ENCODE results near the gene SMNDC1.
A peak's percentile ranks its signal among the peaks of the same experiment; 100 is the strongest.
"Not testable (repeated sequence)": the region's sequence is repeated elsewhere in the genome, so short reads cannot be mapped to it uniquely, and the experiment has no call there.

Gene SMNDC1

DNA sequence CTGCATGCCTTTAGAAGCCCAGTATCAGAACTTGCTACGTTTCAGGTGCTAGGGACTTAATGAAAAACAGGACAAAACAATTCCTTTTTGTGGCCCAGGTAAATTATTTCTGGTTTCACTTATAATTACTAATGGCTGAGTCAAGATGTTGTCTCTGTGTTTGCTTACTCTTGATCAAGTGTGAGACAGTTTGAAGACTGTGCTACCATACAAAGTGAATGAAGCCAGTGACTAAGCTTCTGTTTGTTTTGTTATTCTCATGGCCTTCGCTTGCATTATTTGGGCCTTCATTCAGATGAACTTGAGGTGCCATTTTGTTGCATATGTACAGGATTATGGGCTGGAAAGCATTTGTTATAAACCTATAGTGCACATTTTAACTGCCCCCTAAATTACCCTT is 17.9 kb downstream of the SMNDC1 start:
- Mint-ChIP-seq H3K4me1 (no peaks in the 10 kb centered on the region), H3K36me3 (peaks cover 29% of the 10 kb centered on the region), H3K4me3 (no peak overlapping the region), H3K27ac (no peak overlapping the region), H3K27me3 (no peaks in the 10 kb centered on the region), H3K9me3 (no peaks in the 10 kb centered on the region)
- no peak for DNase-seq
- CTCF ChIA-PET = no interaction called here

DNA sequence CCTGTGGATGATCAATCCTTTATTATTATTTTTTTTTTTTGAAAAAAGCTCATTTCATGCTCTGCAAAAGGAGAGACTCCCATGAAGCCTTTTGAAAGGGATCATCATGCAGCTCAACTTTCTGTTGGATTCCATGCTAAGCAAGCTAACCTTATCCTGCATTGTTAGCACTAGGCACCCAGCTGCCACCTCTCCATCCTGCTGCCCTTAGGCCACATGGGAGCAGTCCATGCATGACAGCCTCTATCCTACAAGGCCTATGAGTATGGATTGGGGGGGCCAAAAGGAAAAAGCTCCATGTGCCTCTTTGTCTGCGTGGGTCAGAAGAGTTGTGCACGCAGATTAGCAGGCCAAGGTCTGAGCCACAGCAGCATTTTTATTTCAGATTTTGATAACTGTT is 19.2 kb downstream of the SMNDC1 start:
- Mint-ChIP-seq H3K27ac (no peak overlapping the region), H3K9me3 (no peaks in the 10 kb centered on the region), H3K27me3 (no peaks in the 10 kb centered on the region), H3K4me3 (no peak overlapping the region), H3K36me3 (peaks cover 32% of the 10 kb centered on the region), H3K4me1 (no peaks in the 10 kb centered on the region)
- CTCF ChIA-PET = interaction anchor here (0.7 to 1.0 kb wide), 3 partner anchors 10 to 149 kb away, joined by 3 read pairs; no protein-coding TSS in a partner anchor
- DNase-seq = no peak

- Mint-ChIP-seq H3K36me3 (peaks cover 29% of the 10 kb centered on the region), H3K4me1 (peaks cover 2% of the 10 kb centered on the region), H3K9me3 (no peaks in the 10 kb centered on the region), H3K27me3 (no peaks in the 10 kb centered on the region), H3K4me3 (no peak overlapping the region), H3K27ac (no peak overlapping the region)
- CTCF ChIA-PET = interaction anchor here (1.4 kb wide), 1 partner anchor 400 kb away, joined by 4 read pairs; no protein-coding TSS in a partner anchor
- no peak for DNase-seq
Observed at GRCh38 chr10:110284262-110284661, 20.5 kb downstream of the SMNDC1 start.

GRCh38 chr10:110279407-110279986 is 25.2 kb downstream of the SMNDC1 start:
- peaks cover 12% of the 10 kb centered on the region for H3K4me1 Mint-ChIP-seq
- no peaks in the 10 kb centered on the region for H3K9me3 Mint-ChIP-seq
- H3K27me3 Mint-ChIP-seq = no peaks in the 10 kb centered on the region
- H3K27ac Mint-ChIP-seq = no peak overlapping the region
- no peak overlapping the region for H3K4me3 Mint-ChIP-seq
- CTCF ChIA-PET = interaction anchor here (0.6 to 3.6 kb wide), 23 partner anchors 10 to 395 kb away, joined by 3 to 61 read pairs (median 4); partner anchors contain the start of gene MXI1
- peak; percentile 59 for DNase-seq
- H3K36me3 Mint-ChIP-seq = peaks cover 20% of the 10 kb centered on the region

DNA sequence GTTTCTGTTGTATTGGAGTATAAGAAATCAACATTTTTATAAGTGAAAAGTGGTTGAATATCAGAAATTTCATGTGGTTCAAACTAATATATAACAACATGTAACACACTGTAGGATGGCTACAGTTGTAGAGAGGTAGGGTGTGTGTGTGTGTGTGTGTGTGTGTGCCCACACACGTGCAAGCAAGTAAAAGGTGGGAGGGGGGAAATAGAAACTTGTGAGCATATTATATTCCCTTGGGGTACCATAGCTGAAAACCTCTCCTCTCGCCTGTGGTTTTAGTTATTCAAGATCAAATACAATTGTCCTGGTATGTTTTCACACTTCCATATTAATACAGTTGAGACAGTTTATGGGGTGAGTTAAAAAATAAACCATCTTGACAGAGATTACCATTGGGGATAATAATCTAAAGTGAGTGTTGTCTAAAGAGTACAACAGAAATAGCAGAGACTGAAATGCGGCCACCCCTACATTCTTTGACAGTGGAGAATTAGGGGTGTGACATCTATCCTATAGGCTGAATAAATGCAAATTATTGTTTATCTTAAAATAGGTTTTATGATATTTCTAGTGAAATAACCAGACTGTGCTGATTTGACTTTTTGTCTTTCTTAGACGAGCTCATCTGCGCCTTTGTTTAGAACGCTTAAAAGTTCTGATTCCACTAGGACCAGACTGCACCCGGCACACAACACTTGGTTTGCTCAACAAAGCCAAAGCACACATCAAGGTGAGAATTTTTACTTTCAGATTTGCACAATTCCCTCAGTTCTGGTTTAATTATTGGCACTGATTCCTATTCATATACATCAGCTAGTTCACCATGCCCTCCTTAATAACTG is 25.9 kb downstream of the SMNDC1 start:
- peaks cover 16% of the 10 kb centered on the region for H3K36me3 Mint-ChIP-seq
- peaks cover 18% of the 10 kb centered on the region for H3K4me1 Mint-ChIP-seq
- CTCF ChIA-PET = interaction anchor here (0.6 to 3.6 kb wide), 26 partner anchors 10 to 395 kb away, joined by 3 to 61 read pairs (median 4); partner anchors contain the start of gene MXI1
- H3K9me3 Mint-ChIP-seq = no peaks in the 10 kb centered on the region
- H3K27me3 Mint-ChIP-seq = no peaks in the 10 kb centered on the region
- H3K27ac Mint-ChIP-seq = no peak overlapping the region
- DNase-seq = no peak
- H3K4me3 Mint-ChIP-seq = no peak overlapping the region

- Mint-ChIP-seq H3K27ac (no peak overlapping the region), H3K27me3 (no peaks in the 10 kb centered on the region), H3K9me3 (no peaks in the 10 kb centered on the region), H3K4me3 (no peak overlapping the region), H3K36me3 (peaks cover 16% of the 10 kb centered on the region), H3K4me1 (peaks cover 24% of the 10 kb centered on the region)
- DNase-seq = no peak
- CTCF ChIA-PET = interaction anchor here (2.0 to 3.6 kb wide), 2 partner anchors 138 to 141 kb away, joined by 13 to 61 read pairs; no protein-coding TSS in a partner anchor
Observed at GRCh38 chr10:110277591-110277990, 27.1 kb downstream of the SMNDC1 start.

DNA sequence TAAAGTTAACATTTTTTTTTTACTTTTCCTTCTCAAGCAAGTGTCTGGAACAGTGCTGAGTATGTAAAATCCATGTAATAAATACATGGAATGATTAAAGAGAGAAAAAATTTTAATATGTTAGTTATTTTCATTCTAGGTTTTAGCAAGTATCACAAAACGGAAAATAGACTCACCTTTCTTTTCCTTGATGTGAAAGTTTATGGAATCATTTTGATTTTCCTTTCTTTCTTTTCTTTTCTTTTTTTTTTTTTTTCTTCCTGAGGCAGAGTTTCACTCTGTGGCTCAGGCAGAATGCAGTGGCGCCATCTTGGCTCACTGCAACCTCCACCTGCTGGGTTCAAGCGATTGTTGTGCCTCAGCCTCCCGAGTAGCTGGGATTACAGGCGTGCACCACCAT is 28.1 kb downstream of the SMNDC1 start:
- Mint-ChIP-seq H3K4me3 (no peak overlapping the region), H3K27me3 (no peaks in the 10 kb centered on the region), H3K27ac (no peak overlapping the region), H3K4me1 (peaks cover 24% of the 10 kb centered on the region), H3K36me3 (peaks cover 15% of the 10 kb centered on the region), H3K9me3 (no peaks in the 10 kb centered on the region)
- DNase-seq = no peak
- CTCF ChIA-PET = no interaction called here

DNA sequence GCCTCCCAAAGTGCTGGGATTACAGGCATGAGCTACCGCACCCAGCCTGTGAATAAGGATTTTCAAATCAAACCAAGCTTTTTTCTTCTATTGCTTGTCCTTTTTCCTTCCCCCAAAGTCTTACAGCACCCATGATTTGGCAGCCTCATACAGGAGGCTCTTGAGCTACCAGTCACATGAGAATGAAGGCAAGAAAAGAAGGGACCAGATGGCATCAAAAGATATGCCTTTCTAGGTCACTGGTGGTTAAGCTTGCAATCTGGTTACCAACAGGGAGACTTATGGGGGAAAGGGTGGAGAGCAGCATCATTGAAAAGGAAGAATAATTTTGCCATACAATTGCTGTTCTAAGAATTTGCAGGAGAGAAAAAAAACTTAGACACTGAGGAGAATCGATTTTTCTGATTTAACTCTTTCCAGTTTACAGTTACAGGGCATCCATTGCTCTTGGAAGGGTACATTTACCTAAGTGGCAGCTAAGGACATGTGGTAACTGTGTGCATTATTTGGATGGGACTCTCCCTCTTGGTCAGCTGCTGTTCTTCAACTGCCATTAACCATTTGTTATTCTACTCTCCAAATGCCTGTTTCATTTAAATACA is 29.5 kb downstream of the SMNDC1 start:
- Mint-ChIP-seq H3K27me3 (no peaks in the 10 kb centered on the region), H3K9me3 (no peaks in the 10 kb centered on the region), H3K36me3 (peaks cover 8% of the 10 kb centered on the region), H3K27ac (no peak overlapping the region), H3K4me3 (no peak overlapping the region), H3K4me1 (peaks cover 24% of the 10 kb centered on the region)
- no peak for DNase-seq
- CTCF ChIA-PET = interaction anchor here (0.9 to 2.2 kb wide), 3 partner anchors 51 to 134 kb away, joined by 3 to 7 read pairs (median 6); partner anchors contain the start of gene MXI1

DNA sequence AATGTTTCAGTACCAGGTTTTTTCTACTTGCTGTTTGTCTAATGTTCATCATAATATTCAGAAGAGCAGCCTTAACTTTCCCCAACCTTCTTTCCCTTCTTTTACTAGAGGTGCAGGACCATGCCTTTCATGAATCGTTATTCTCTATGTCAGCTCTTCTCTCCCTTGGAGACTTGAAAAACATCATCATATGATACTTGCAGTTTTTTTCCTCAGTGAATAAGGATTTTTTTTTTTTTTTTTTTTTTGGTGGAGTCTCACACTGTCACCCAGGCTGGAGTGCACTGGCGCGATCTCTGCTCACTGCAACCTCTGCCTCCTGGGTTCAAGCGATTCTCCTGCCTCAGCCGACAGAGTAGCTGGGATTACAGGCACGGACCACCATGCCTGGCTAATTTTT is 30.1 kb downstream of the SMNDC1 start:
- DNase-seq = no peak
- Mint-ChIP-seq H3K9me3 (no peaks in the 10 kb centered on the region), H3K27me3 (no peaks in the 10 kb centered on the region), H3K36me3 (peaks cover 8% of the 10 kb centered on the region), H3K27ac (no peak overlapping the region), H3K4me1 (peaks cover 25% of the 10 kb centered on the region), H3K4me3 (no peak overlapping the region)
- CTCF ChIA-PET = interaction anchor here (1.9 to 2.2 kb wide), 2 partner anchors 68 to 133 kb away, joined by 6 to 7 read pairs; partner anchors contain the start of gene MXI1

DNA sequence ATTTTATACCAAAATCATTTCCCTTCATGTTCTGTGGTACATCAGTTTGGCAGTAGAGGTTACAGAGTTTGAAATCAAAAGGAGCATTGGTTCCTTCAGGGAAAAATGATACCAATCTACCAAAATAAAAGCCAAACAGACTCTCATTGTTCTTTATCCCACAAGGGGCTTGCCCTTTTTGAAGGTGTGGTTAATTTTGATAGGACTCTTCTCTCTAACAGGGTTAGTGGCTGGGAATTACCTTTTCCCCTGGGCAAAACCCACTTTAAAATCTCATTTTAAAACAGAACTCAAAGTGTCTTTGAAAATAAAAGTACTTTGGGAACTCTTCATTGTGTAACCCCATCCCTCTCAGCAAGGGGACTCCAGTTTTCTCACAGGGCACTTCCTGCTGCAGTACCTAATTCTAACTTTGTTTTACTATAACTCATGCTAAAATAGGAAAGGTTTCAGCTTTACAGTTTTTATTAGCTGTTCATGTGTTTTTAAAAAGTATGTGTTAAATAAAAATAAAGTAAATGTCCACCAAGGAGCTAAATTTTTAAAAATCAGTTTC is 30.6 kb downstream of the SMNDC1 start:
- CTCF ChIA-PET = interaction anchor here (1.3 to 2.2 kb wide), 3 partner anchors 67 to 390 kb away, joined by 3 to 7 read pairs (median 6); partner anchors contain the start of gene MXI1
- no peaks in the 10 kb centered on the region for H3K27me3 Mint-ChIP-seq
- no peak overlapping the region for H3K4me3 Mint-ChIP-seq
- no peaks in the 10 kb centered on the region for H3K9me3 Mint-ChIP-seq
- H3K36me3 Mint-ChIP-seq = peaks cover 4% of the 10 kb centered on the region
- H3K4me1 Mint-ChIP-seq = peaks cover 27% of the 10 kb centered on the region
- H3K27ac Mint-ChIP-seq = no peak overlapping the region
- no peak for DNase-seq

DNA sequence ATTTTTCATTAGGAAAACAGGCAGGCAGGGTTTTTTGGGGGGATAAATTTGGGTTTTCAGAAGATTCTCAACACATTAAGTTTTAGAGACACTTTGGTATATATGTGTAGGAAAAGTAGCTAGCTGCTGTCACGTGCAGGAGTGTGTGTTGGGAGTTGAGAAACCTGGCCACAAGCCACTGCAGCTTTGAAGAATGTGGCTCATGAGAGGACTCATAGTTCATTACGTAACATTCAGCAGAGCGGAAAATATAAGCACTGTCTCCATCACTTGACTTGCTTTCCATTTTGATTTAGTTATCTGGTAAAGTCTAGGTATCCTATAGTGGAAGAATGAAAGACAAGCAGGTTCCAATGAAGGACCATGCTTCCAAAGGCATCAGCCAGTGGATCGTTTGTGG is 31.2 kb downstream of the SMNDC1 start:
- H3K4me3 Mint-ChIP-seq = no peak overlapping the region
- H3K4me1 Mint-ChIP-seq = peaks cover 28% of the 10 kb centered on the region
- CTCF ChIA-PET = interaction anchor here (1.3 to 1.9 kb wide), 3 partner anchors 132 to 389 kb away, joined by 3 to 7 read pairs (median 5); no protein-coding TSS in a partner anchor
- H3K9me3 Mint-ChIP-seq = no peaks in the 10 kb centered on the region
- H3K36me3 Mint-ChIP-seq = peaks cover 4% of the 10 kb centered on the region
- no peaks in the 10 kb centered on the region for H3K27me3 Mint-ChIP-seq
- no peak overlapping the region for H3K27ac Mint-ChIP-seq
- DNase-seq = peak; percentile 37

- H3K27ac Mint-ChIP-seq, DNase-seq, H3K27me3 Mint-ChIP-seq, H3K4me3 Mint-ChIP-seq, H3K36me3 Mint-ChIP-seq, H3K9me3 Mint-ChIP-seq: not testable (repeated sequence)
- H3K4me1 Mint-ChIP-seq = peaks cover 30% of the 10 kb centered on the region
- CTCF ChIA-PET = interaction anchor here (0.6 to 1.6 kb wide), 4 partner anchors 135 to 389 kb away, joined by 3 to 5 read pairs (median 3); no protein-coding TSS in a partner anchor
Observed at GRCh38 chr10:110272995-110273394, 31.7 kb downstream of the SMNDC1 start.

DNA sequence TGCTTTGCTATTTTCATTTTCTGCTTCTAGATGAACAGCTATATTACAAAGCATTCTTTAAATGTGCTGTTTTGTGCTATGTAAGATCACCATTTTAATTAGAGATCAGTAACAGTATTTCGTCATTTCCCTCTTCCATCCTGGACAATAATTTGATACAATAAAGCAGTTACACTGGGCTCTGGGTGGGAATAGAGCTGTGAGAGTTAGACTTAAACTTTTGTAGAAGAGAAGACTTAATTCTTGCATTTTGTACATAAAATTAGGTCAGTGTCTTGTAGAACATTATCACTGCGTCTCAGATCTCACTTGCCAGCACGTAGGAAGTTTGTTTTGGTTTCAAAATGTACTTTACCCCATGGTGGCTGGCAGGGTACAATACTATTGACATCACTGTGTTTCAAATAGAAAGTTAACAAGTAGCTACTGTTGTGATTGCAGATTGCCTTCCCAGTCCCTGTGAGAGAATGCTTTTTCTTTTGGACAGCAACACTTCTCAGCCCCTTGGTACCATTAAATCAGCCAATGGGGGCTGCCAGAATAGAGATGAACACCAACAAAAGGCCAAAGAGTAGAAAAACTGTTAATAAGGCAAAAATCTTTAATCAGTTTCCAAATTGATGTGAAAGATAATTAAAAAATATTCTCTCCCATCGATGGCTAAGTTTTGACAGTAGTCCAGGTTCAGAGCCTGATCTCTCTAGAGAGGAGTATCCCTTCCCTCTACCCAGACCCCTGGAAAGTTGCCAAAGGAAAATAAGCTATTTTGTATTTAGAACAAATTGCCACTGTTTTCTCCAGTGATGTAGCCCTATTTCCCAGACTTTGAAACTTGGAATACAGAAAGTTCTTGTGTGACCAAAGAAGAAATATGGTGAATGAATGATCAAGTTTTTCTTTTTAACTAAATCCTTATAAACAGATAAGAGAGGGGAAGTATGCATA is 35.1 kb downstream of the SMNDC1 start:
- Mint-ChIP-seq H3K9me3 (no peaks in the 10 kb centered on the region), H3K4me3 (peak overlapping the region; percentile 51)
- peak; percentile 25 for DNase-seq

More for the DNA sequence above, 35.1 kb downstream of the SMNDC1 start:
- Mint-ChIP-seq H3K36me3 (peaks cover 4% of the 10 kb centered on the region), H3K27me3 (no peaks in the 10 kb centered on the region), H3K4me1 (peaks cover 27% of the 10 kb centered on the region), H3K27ac (peak overlapping the region; percentile 64)
- CTCF ChIA-PET = interaction anchor here (0.7 to 1.4 kb wide), 5 partner anchors 9 to 386 kb away, joined by 3 to 5 read pairs (median 3); no protein-coding TSS in a partner anchor
